Stimulated activated CD8-positive, alpha-beta memory T cell treated with anti-CD3 and anti-CD28 coated beads, Interleukin-15, amount 100 ng/mL, for 48 hours (primary cell): ENCODE measurements around the gene CAMTA1.

ENCODE experiments used
- DNase-seq, 2 donors: peaks; one replicate each; pipeline ENCODE4 v3.0.0-alpha.2; 2020; ENCODE audit warnings: low read depth in 2 of 2

Gene CAMTA1

DNA sequence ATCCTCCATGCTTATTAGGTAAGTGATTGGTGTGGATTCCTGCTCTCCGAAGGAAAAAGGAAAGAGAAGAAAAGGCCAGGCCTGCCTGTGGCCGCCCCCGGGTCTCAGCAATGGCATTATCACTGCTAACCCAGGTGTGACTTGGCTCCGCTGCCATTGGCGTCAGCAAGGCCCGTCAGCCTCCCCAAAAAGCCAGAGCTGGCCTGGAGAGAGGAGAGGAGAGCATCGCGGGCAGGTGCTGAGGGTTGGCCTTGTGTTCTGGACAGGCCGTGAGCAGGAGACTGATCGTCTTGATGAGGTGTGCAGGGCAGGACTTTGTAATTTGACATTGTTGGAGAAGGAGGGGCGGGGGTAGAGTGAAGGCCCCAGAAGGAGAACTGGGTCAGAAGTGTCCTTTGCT lies 186.4 kb downstream of the CAMTA1 start:
- no peak for DNase-seq

DNA sequence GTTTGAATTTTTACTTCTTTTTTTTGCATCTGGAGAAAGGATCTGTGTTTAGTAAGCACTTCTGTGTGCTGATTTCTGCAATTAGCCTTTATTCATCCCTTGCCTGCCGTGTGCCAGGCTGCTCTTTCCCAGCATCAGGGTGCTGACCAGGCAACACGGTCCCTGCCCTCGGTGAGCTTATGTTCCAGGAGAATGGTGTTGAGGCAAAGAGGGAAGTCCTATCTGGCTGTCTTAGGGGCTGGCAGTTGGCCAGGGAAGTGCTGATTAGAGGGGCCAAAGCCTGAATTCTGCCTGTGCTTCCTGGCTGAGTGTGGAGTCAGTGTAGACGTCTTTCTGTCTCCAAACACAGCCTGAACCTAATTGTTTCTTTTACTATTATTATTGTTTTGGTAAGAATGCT lies 187.1 kb downstream of the CAMTA1 start:
- DNase-seq = no peak

DNA sequence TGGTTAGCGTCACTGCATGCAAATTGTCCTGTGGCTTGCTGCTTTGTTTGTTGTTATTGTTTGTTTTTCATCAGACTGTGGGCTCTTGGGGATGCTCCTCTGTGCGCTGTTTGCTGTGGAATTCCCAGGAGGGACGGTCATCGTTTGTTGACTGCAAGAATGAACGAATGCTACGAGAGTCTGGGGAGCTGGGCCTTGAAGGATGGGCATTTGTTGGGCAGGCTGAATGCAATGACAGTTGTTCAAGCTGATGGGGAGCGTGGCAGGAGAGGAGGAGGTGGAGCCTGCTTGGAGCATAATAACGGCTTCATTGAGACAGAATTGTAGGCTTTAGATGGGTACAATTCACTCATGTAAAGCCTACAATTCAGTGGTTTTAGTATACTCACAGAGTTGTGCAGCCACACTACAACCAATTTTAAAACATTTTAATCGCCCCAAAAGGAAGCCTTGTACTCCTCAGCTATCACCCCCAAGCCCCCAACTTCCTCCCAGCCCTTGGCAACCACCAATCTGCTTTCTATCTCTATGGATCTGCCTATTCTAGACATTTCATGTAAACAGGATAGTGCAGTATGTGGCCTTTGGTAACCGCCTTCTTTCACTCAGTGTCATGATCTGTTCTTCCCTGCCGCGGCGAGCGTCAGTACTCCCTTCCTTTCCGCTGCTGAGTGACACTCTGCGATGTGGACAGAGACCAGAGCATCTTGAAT lies 190.2 kb downstream of the CAMTA1 start:
- no peak for DNase-seq

DNA sequence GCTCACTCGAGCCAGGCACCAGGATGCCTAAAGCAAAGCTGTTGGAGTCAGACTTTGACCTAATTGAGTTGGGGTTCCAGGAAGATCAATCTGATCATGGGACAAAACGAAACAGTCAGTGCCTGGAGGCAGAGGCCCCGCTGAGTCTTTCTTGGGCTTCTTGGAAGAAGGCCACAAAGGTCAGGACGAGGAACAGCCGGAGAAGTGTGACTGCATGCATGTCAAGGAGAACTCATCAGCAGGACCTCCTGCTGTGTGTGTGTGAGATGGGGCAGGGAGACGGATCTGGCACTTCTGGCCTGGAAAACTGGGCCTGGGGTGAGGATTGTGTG lies 190.8 kb downstream of the CAMTA1 start:
- DNase-seq = no peak

DNA sequence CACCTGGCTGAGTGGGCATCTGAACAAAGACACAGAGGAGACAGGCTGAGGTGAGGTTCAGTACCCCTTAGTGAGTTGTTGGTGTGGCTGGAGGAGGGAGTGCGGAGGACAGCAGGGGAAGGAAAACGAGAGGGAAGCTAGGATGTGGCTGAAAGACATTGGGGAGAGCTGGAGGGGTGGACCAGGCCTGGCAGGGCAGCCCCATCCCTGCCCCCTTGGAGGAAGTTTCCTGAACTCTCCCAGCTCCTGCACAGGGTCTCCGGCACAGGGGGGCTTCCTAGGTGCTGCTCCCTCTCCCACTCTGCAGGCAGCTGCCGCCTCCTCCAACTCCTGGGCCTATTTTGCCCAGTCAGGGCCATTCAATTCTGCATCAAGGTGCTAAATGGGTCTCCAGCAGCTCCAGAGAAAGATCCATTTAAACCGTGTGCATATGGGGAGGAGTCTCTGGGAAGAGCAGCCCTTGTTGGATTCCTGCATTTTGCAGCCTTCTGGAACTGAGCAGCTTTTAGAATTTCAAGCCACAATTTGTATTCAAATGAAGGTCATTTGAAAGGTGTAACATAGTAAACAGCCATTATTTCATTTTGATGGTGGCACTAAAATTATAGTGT lies 193.9 kb downstream of the CAMTA1 start:
- DNase-seq = no peak

DNA sequence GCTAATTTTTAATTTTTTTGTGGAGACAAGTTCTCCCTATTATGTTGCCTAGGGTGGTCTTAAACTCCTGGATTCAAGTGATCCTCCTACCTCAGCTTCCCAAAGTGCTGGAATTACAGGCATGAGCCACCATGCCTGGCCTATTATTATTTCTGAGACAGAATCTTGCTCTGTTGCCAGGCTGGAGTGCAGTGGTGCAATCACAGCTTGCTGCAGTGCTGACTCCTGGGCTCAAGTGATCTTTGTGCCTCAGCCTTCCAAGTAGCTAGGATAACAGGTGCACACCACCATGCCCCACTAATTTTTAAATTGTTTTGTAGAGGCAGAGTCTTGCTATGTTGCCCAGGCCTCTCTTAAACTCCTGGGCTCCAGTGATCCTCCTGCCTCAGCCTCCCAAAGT lies 196.3 kb downstream of the CAMTA1 start:
- DNase-seq = no peak

DNA sequence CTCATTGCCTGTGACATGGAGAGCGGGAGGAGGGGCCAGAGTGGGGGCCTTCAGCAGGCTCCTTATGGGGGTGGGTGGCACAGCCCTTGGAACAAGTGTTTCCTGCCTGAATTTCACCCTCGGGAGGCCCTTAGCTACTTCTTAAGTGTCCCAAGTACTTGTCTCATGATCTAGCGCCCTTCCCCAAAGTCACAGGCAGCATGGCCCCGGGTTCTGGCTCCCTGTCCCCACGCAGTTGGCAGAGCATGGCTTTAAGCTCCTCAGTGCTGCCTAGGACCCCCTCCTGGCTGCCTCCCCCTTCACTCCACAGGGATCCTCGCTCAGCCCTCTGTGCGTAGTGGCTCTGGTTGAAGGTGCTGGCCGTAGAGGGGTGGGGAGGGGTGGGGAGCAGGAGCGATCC lies 197.2 kb downstream of the CAMTA1 start:
- no peak for DNase-seq

DNA sequence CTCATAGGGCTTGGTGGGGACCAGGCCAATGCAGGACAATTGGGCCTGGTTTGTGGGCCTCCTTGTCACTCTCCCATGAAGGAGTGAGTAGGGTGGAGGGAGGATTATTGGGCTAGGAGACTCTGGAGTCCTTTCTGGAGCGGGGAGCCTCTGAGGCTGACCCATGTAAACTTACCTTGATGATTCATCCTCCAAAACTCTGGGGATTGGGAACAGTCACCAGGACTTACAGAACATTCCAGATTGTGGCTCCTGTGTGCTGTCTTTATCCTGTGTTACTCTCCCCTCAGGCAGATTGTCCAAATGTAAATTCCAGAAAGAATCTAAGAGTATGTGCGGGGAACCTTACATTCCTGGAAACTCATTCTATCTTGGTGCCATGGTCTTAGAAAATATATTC lies 197.6 kb downstream of the CAMTA1 start:
- DNase-seq = no peak

DNA sequence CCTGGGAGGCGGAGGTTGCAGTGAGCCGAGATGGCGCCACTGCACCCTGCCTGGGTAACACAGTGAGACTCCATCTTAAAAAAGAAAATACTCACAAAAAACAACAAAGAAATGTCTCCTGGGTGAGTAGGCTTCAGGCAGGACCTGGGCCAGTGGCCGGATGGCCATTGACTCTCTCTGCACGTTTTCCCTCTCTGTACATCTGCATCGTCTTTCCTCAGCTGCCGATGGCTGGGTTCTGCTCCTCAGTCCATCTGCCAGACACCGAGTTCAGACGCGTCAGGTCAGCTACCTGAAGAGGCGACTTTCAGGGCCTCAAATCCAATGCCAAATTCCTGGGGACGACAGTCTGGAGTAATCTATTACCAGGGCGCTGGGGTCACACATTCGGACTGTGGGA lies 199.3 kb downstream of the CAMTA1 start:
- DNase-seq = no peak

DNA sequence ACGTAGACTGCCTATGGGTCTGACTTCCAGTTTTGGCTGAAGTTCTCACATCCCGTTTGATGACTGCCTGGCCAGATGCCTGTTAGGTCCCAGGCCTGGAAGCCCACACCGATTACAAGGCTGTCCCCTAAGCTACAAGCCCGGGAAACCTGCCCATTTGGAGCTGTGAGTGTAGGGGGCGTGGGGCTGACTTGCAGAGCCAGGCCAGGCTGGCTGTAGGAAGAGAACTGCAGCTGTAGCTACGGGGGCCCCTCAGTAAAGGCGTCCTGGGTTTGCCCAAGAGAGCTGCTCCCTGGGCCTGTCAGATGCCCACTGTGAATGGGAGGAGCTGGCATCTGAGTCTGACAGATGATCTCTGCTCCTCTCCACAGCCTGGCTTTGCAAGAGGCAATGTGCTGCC lies 199.7 kb downstream of the CAMTA1 start:
- no peak for DNase-seq

DNA sequence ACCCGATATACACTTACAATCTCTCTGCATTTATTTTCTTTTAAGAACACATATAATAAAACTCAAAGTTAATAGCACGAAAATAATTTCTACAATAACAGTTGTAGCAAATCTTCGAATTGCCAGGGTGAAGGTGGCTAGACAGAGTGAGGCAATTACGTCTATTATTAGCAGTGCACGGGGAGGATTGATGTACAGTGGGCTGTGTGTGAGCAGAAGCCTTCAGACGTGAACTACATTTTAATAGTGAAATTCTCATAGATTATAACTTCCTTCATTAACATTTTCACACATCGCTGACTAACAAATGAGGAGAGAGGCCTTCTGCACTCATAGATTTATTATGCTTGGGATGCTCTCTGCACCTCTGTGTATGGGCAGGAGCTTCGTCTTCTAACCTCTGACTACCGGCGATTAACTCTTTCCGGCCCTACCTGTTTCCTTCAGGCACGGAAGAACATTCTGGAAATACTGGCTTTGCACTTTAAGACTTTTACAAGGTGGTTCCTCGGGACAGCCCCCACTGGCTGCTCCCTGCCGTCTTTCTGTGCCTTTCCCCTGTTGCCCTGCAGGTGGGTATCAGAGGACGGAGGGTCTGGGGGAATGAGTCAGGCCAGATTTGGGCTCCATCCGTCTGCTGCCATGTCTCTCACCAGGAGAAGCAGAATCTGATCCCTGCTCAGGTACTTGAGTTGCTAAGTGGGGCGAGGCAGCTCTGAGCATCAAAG lies 200.5 kb downstream of the CAMTA1 start:
- DNase-seq = no peak

DNA sequence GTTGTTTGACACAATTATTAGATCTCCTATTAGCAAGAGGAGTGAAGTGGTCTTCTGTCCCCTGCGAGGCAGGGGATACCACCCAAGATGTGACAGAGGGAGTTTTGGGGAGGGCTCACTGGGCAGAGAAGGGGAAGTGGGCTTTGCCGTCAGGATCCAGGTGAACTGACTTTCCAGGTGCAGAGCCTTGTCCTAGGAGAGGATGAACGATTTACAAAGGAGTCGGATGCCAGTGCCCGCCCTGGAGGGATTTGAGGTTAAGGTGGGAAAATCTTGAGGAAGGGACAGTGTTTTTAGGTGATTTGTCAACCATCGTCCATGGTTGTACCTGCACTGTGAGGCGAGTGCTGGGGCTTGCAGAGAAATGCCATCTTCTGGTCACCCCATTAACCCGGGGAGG lies 201.0 kb downstream of the CAMTA1 start:
- DNase-seq = no peak

DNA sequence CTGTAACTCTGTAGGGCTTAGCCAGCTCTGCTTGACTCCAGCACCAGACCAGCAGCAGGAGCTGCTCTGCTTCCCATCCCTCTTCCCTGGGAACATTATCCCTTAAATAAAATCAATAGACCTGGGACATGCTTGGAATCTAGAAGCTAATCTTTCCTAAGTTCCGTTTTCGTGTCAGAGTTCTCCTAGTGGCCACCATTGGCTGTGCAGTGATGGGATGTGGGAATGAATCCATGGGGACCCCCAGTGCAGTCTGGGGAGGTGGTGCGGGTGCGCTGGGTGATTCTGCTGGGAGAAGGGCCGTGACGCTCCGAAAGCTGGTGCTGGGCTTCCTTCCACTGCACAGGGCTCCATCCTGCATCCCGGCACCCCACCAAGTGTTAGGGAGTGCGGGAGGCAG lies 202.7 kb downstream of the CAMTA1 start:
- DNase-seq = no peak

DNA sequence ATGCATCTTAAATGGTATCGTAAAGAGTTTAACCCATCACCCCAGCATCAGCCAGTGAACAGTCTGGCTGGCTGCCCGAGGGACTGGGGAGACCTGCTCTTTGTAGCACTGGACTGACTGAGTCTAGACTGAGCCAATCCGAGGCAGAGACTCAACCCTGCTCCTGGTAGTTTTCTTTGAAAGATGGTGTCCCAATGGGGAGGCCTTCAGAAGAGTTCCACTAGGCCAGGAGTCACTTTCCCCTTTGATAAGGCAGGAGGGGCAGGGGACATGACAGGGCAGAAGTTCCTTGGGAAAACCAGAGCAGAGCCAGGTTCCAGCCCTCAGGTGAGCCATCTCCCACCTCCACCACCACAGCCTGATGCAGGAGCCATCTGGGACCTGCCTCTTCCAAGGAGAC lies 203.5 kb downstream of the CAMTA1 start:
- no peak for DNase-seq

DNA sequence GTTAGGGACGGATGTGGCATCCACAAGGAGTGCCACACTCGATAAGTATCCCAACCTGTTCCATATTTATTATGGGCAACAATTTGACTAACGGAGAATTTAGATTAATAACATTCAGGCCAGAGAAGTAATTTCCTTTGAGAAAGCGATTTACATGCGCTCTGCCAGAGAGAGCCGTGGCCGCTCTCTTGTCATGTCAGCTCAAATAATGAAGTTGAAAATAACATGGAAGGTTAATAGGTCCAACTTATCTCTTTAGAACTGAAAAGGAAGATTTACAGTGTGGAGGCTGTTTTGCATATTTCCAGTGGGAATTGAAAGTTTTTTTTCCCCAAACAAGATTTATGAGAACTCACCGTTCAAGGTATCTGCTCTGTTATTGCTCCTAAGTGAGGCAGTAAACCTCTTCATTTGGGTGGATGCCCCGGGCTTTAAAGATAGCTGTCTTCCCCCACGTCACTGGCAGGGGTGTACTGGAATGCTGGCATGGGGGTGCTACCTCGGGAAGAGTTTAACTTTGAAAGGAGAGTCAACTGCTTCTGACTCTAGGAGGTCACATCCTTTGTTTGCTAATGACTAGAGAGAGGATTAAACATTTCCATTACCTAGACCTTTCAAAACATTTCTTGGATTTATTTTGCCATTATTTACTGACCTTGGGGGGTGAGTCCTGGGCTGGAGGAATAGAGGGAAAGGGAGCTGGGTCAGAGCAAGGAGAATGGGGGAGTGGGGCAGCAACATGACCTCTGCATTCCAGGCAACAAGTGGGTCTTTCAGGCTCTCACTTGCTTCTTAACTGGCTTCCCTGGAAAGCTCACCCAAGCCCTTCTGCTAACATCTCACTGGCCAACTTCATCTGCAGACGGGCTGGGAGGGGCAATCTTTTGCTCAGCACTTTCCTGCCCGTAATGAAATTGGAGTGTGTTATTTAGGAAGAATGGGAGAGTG lies 204.2 kb downstream of the CAMTA1 start:
- DNase-seq = no peak

DNA sequence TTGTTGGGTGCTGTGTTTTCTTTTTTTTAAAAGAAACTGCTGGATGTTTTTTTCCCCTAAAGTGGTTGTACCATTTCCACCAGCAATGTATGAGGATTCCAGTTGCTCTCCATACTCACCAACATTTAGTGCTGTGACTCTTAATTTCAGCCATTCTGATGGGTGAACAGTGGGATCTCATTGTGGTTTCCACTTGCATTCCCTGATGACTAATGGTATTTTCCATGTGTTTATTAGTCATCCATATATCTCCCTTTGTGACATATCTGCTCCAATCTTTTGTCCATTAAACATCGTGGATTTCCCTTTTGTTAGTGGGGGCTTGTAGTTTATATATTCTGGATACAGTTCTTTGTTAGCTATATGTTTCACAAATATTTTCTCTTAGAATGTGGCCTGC lies 206.0 kb downstream of the CAMTA1 start:
- no peak for DNase-seq

DNA sequence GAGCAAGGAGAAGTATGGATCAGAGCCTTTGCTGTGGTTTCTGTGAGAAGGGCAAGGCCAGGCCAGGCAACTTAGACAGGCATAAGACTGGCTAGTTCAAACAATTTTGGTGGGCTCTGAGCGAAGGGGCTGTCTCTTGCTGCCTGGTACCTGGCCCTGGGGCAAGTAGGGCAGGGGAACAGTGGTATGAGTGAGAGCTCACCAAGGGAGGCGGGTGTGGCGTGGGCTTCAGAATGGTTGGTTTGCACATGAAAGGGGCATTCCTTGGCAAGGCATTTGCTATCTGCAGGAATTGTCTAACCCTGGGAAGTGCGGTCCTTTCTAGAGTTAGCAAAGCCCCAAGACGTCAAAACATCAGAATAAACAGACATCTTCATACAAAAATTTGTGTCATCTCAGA lies 210.5 kb downstream of the CAMTA1 start:
- no peak for DNase-seq

DNA sequence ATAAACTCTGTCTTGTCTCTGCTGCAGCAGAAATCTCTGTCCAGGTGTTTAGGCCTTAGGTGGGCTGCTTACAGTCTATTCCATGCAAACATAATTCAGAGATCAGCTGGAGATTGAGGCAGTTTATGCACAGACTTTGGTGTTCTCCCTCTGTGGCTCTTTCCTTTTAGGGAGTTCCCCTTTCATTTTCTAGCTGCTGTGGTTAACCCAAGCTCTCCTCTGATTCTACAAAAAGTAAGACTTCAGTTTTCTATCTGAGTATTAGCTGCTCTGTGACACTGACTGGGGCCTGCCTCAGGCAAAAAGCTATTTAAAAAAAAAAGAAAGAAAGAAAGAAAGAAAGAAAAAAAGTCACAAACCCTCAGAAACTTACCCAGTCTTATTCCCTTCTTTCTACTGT lies 211.1 kb downstream of the CAMTA1 start:
- no peak for DNase-seq

DNA sequence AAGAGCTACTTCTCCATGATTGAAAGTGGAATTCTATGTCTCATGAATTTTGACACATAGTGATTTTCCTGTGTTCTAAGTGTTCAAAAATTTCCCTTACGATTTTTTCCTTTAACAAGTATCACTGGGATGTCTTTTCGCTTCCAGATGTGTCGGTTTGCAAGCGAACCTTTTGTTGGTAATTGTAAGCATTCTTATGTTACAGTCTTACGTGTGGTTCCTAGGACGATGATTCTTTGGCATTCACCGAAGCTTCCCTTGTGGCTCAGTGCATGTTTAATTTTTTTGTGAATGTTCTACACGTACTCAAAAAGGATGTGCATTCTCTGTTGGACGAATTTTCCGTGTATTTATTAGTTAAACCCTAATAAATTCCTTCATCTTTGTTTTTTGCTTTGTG lies 211.6 kb downstream of the CAMTA1 start:
- DNase-seq = no peak

DNA sequence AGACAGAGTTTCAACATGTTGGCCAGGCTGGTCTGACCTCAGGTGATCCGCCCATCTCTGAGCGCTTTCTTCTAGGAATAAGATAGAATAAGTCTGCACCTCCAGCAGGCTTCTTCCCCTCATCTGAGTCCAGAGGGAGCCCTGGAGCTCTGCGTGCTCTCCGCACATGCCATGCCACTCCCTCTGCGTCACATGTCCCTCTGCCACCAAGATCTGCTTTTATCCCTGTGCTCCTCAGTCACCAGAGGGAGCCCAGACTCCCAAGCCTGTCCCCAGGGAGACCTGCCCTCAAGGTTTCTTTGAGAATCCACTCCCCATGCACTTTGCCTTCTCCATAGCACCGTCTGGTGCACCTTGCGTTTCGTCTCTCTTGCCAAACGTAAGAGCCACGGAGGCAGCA lies 213.0 kb downstream of the CAMTA1 start:
- no peak for DNase-seq

DNA sequence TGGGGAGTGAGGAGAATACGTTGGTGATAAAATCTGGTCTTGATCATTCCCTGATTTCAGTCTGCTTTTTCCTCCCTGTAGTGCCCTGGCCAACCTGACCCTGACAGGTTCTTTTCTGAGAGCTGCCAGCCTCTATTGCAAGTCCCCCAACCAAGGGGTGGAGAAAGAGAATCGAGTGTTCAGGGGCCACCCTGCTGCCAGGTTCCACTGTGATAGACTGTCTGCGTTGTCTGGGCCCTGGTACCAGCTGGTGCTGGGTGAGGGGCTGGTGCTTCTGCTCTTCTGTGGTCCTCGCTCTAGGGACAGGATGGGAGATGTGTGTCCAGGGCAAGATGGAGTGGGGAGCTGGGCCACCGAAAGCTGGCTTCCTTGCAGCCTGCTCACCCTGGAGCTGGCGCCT lies 214.6 kb downstream of the CAMTA1 start:
- no peak for DNase-seq

DNA sequence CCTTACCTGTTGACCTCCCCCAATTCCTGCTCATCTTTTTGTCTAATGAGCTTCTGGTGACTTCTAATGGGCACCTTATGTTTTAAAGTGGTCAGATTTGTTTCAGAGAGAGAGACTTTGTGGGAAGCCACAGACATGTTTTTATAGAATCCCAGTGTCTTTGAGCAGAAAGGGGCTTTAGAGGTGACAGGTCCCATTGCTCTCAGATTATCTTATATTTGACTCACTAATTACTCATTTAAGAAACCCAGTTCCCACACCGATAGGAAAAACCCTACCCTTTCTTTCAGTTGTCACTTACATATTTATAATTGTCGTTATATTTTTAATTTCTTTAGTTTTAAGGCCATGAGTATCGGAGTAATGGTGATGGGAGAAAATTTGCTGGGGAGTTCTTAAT lies 215.5 kb downstream of the CAMTA1 start:
- DNase-seq = no peak
